Measurements from ENCODE around the gene PBXIP1. TPM values are rescaled to one million over a fixed set of nuclear protein-coding genes. Genes with fewer than 3 reads are reported as not detected.

The PBXIP1 gene
- total RNA-seq, 1 experiment from 2014 or later, result 21.6 TPM

GRCh38 chr1:154913273-154913672 is 42.6 kb downstream of the PBXIP1 start:
- no peak overlapping the region for H4K91ac ChIP-seq (ENCODE audit: insufficient read length, low read depth, low read length)
- Mint-ChIP-seq H3K4me1 (peaks cover 0 to 4% of the 10 kb centered on the region in 2 experiments; a peak in 1 of 4 replicates), H3K27me3 (ENCODE audit: low read depth) (peaks cover 4% of the 10 kb centered on the region), H3K9me3 (peaks cover 10% of the 10 kb centered on the region in 2 experiments), H3K4me3 (no peak overlapping the region), H3K27ac (no peak overlapping the region), H3K36me3 (ENCODE audit: insufficient read depth in 1 of 3, low read depth in 3 of 3) (peaks cover 0 to 6% (median 0%) of the 10 kb centered on the region in 3 experiments; a peak in 4 of 7 replicates)
- H3K79me1 ChIP-seq (ENCODE audit: insufficient read depth, low read depth, low read length, poor library complexity, severe bottlenecking), result no peaks in the 10 kb centered on the region
- no peak overlapping the region for H2BK5ac ChIP-seq (ENCODE audit: insufficient read length, low read length)
- H2BK20ac ChIP-seq (ENCODE audit: low read depth, low read length, poor library complexity, severe bottlenecking), result no peak overlapping the region
- H3K14ac ChIP-seq (ENCODE audit: insufficient read depth, low read length), result no peak overlapping the region
- no peak overlapping the region for H3K9ac ChIP-seq (ENCODE audit: extremely low read depth, insufficient read length, low read length)
- H3K23ac ChIP-seq (ENCODE audit: insufficient read length, low read depth, low read length), result no peak overlapping the region
- H2BK15ac ChIP-seq (ENCODE audit: low read depth, low read length), result no peak overlapping the region
- no peak overlapping the region for H2BK12ac ChIP-seq (ENCODE audit: insufficient read length, low read depth, low read length)
- H3K27ac ChIP-seq (ENCODE audit: insufficient read length, low read depth, low read length), result no peak overlapping the region
- no peaks in the 10 kb centered on the region for H4K20me1 ChIP-seq (ENCODE audit: control insufficient read depth, insufficient read depth, insufficient read length)
- no peak for DNase-seq
- no peaks in the 10 kb centered on the region for H3K23me2 ChIP-seq (ENCODE audit: insufficient read length, low read depth, low read length, poor library complexity, severe bottlenecking)
- H3K4me2 ChIP-seq (ENCODE audit: insufficient read depth, insufficient read length, low read length), result no peak overlapping the region
- H4K5ac ChIP-seq (ENCODE audit: insufficient read length, low read depth, low read length), result no peak overlapping the region
- H3K56ac ChIP-seq (ENCODE audit: insufficient read length, low read depth, low read length), result no peak overlapping the region
- H3T11ph ChIP-seq (ENCODE audit: low read length), result no peak overlapping the region
- no peak for TF ChIP-seq CTCF (conservative IDR thresholded peaks at IDR 0.05)
- H3K4me1 ChIP-seq (ENCODE audit: insufficient read depth, low read length), result no peaks in the 10 kb centered on the region
- no peaks in the 10 kb centered on the region for H3K79me2 ChIP-seq (ENCODE audit: insufficient read depth, low read length)
- H3K18ac ChIP-seq (ENCODE audit: insufficient read length, low read depth, low read length), result no peak overlapping the region
- no peak overlapping the region for H2AFZ ChIP-seq (ENCODE audit: low read length)
- no peaks in the 10 kb centered on the region for H3K27me3 ChIP-seq (ENCODE audit: insufficient read depth, low read length)
- H3K9me3 ChIP-seq (ENCODE audit: control insufficient read depth, low read depth, low read length), result peaks cover 7% of the 10 kb centered on the region
- no peak overlapping the region for H2AK5ac ChIP-seq (ENCODE audit: insufficient read length, low read length)
- H4K8ac ChIP-seq (replicated peaks; ENCODE audit: insufficient read length, low read depth, low read length), result no peak overlapping the region
- H2BK120ac ChIP-seq (ENCODE audit: low read depth, low read length, poor library complexity, severe bottlenecking), result no peak overlapping the region
- H3K4ac ChIP-seq (ENCODE audit: low read depth, low read length), result no peak overlapping the region
- WGBS (ENCODE audit: extremely low coverage, insufficient read length, low lambda C conversion rate), result no CpG with 5 or more reads among the region's 3 CpGs

All from H9 (cell line).